NCI-H446 (cell line): Measurements from ENCODE around the gene CNTNAP1.

Source experiments
- DNase-seq, 2 experiments: peaks; one replicate each; lab custom pipeline; 2025; lab: John Stamatoyannopoulos, UW

The CNTNAP1 gene

DNA sequence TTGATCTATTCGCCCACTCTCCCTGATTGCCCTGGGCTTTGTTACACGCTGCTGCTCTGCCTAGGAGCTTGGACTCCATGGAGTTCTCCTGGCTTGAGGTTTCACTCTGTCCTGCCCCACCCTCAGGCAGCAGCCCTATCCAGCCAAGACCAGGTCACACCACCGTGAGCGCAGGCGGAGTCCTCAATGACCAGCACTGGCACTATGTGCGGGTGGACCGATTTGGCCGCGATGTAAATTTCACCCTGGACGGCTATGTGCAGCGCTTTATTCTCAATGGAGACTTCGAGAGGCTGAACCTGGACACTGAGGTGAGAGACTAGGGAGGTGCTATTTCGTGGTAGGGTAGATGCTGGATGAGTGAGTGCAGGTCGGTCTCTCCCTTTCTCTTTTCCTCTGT lies 3.5 kb downstream of the CNTNAP1 start:
- DNase-seq, result no peak

DNA sequence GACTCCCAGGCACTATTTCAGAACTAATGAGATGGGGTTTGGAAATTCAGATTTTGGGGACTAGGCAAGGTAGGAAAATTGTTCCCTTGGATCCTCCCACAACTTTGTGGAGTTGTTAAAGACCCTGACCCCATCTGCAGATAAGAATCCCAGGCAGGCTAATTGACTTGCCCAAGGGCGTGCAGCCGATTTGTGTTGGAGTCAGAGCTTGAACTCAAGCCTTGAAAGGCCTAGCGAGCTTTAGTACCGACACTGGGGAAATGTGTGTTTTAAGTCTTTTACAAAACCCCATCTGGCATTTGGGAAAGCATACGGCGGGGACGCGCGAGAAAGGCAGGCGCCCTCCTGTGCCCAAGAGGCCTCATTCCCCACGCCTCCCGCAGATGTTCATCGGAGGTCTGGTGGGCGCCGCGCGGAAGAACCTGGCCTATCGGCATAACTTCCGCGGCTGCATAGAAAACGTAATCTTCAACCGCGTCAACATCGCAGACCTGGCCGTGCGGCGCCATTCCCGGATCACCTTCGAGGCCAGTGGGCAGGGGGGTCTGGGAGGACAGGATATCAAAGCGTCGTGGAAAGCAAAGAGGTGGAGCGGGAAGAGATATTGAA lies 4.3 kb downstream of the CNTNAP1 start:
- DNase-seq, result no peak

DNA sequence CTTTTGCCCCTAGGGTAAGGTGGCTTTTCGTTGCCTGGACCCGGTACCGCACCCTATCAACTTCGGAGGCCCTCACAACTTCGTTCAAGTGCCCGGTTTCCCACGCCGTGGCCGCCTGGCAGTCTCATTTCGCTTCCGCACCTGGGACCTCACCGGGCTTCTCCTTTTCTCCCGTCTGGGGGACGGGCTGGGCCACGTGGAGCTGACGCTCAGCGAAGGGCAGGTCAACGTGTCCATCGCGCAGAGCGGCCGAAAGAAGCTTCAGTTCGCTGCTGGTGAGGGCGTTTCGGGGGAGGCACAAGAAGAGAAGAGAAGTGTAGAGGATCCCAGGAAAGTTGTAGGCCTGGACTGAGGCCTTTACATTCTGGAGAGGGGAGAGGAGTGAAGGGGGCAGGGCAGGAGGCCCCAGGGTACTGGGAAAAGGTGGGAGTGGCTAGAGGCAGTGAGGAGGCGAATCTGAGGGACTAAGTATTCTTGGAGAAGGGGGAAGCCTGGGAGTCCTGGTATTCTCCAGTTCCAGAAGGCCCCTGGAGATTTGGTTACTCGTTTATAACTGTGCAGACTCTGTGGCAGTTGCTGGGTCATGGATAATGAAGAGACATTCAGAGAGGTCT lies 5.5 kb downstream of the CNTNAP1 start:
- no peak for DNase-seq

DNA sequence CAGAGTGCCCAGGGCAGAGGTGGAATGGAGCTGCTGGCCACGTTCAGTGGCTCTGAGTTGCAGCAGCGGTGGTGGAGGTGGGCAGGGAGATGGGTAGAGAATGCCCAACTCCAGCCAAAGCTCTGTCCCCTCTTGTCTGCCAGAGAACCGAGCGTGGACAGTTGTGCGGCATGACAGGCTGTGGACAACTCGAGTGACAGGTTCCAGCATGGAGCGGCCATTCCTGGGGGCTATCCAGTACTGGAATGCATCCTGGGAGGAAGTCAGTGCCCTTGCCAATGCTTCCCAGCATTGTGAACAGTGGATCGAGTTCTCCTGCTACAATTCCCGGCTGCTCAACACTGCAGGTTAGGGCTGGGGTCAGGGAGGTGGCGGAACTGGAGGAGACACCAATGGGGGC lies 8.3 kb downstream of the CNTNAP1 start:
- DNase-seq, result no peak

DNA sequence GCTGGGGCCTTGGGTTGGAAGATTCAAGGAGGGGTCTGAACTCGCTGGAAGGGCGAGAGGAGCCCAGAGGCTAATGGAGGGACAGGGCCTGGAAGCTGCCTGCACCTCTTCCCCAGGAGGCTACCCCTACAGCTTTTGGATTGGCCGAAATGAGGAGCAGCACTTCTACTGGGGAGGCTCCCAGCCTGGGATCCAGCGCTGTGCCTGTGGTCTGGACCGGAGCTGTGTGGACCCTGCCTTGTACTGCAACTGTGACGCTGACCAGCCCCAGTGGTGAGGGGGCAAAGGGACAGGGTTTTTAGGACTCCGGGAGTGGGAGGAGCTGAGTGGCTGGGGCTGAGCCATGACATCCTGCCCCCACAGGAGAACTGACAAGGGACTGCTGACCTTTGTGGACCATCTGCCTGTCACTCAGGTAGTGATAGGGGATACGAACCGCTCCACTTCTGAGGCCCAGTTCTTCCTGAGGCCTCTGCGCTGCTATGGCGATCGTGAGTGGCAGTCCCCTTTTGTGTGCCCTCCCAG lies 8.8 kb downstream of the CNTNAP1 start:
- no peak for DNase-seq

DNA sequence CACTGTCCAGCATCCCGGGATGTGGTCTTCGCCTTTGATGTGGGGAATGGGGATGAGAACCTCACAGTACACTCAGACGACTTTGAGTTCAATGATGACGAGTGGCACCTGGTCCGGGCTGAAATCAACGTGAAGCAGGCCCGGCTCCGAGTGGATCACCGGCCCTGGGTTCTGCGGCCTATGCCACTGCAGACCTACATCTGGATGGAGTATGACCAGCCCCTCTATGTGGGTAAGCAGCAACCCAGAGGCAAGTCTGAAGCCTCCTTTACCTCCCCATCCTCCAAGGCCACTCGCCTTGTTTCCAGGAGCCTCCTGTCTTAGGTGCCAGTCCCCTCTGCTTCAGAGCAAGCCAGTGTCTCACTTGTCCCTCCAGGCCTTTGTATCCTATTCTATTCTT lies 10.2 kb downstream of the CNTNAP1 start:
- no peak for DNase-seq

DNA sequence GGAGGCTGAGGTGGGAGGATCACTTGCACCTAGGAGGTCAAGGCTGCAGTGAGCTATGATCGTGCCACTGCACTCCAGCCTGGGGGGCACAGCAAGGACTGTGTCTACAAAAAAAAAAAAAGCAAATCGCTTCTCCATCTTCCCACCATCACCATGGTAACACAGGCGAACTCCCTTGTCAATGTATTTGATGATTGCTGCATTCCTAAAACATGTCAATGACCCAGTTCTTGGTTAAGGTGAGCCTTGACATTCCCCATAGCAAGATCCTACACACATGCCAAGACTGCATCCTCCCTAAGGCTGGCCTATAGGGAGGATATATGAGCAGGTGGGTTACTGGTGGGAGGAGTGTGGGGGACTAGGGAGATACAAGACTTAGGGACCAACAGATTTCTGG lies 12.2 kb downstream of the CNTNAP1 start:
- DNase-seq, result no peak

DNA sequence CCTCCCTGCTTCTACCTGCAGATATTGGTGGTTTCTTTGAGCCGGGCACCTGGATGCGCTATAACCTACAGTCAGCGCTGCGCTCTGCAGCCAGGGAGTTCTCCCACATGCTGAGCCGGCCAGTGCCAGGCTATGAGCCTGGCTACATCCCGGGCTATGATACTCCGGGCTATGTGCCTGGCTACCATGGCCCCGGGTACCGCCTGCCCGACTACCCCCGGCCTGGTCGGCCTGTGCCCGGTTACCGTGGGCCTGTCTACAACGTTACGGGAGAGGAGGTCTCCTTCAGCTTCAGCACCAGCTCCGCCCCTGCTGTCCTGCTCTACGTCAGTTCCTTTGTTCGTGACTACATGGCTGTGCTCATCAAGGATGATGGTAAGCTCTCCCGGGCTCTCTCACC lies 13.2 kb downstream of the CNTNAP1 start:
- DNase-seq, result no peak

DNA sequence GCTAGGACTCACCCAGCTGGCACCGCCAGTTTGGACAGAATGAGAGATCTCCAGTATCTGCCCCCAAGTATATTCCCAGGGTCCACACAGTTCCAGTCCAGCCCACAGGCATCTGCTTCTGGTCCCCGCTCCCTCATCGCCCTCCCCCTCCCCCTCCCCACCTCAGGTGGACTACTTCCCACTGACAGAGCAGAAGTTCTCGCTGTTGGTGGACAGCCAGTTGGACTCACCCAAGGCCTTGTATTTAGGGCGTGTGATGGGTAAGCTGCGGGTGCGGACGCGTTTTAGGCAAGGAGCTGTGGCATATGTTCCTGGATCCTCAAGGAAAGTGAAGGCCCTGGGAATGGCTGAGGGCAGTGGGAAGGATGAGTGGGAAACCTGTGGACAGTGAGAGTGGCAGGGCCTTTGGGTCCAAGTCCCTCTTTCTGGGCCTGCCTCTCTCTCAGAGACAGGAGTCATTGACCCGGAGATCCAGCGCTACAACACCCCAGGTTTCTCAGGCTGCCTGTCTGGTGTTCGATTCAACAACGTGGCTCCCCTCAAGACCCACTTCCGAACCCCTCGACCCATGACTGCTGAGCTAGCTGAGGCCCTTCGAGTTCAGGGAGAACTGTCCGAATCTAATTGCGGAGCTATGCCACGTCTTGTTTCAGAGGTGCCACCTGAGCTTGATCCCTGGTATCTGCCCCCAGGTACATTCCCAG lies 14.9 kb downstream of the CNTNAP1 start:
- no peak for DNase-seq

DNA sequence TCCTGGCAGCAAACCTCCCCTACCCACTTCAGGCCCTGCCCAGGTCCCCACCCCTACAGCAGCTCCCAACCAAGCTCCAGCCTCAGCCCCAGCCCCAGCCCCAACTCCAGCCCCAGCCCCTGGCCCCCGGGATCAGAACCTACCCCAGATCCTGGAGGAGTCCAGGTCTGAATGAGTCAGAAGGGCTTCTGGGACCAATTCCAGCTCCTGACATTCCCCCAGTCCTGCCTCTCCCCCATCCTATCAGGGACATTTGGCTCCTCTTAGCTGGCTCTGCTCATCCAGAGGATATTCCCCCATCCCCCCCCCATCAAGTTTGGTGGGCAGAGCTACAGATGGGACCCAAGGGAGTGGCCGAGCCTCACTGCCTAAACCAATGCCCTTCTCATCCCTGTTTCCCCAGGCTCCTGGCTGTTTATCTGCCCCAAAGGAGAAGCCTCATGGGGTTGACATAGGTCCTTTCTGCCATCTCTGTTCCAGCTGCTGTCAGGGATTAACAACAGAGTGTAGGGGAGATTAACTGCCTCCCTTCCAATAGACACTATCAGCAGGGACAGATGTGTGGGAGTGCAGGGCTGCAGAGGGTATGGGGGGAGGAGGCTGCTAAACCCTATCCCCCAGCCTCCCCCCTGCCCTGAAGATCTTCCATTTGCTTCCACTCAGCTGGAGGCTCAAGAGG lies 16.5 kb downstream of the CNTNAP1 start:
- no peak for DNase-seq

DNA sequence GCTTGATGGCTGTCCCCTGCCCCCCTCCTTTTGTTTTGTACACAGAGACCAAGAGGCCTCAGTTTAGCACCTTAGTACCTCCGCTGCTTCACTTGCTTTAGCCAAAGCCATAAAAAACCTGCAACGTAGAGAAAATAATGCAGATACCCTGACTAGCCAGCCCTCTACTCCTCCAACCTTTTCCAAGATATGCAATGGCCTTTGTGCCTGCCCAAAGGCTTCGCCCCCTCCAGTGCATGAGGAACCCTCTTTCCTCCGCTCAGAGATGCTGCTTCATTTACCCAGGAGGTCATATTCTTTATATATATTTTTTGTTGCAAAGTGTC lies 17.0 kb downstream of the CNTNAP1 start:
- DNase-seq, result no peak

DNA sequence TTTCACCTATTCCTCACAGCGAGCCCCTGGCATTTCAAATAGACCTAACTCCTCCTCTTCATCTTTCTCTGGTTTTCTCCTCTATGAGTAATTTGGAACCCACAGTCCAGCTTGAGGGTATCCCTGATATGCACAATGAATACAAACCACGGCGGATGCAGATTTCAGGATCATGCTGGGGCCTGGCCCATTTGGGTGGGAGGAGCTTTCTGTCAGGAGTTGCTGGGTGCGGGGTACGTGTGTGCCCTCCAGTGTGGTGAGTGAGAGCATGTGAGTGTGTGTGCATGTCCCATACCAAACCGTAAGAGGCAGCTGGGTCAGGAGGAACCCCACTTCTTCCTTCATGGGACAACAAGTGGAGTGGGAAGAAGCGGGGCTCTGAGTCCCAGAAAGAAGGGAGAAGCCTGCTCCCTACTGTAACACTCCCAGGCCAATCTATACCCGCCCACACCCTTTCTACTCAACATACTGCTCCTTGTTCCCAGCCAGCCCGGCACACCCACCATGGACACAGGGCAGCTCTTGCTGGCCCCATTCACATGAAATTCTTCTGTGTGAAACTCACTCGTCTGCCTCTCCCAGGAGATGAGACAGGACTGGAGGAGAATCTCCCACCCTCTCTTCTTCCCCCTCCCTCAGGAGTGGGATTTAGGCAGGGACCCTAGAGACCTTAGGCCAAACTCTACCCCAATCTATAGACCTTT lies 18.4 kb downstream of the CNTNAP1 start:
- no peak for DNase-seq

DNA sequence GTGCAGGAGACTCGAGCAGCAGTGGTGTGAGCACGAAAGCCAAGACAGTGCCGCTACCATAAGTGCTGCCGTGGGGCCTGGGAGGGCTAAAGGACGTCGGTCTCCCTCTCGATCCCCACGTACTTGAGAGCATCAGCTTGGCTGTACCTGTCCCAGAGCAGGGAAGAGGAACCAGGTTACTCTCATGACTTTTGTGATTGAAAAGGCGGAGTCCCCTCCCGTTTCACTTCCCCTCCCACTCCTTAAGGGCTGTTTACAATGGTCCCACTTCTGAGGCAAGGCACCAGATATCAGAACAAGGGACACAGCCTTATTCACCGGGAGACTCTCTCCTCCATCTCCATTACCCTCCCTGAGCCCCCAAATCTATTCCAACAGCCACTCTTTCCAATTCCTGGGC lies 20.1 kb downstream of the CNTNAP1 start:
- DNase-seq, result no peak

DNA sequence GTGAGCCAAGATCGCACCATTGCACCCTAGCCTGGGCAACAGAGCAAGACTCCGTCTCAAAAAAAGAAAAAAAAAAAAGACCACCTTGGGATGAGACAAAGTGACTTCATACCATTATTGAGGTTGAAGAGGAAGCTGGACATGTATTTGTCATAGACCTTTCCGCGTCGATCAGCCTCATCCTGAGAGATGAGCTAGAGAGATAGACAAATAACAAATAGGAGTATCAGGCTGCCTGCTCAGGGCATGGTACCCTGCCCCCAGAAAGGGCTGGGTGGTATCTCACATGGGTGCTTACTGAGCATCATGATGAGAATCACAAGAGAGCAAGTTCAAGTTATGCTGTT lies 22.1 kb downstream of the CNTNAP1 start:
- DNase-seq, result no peak

DNA sequence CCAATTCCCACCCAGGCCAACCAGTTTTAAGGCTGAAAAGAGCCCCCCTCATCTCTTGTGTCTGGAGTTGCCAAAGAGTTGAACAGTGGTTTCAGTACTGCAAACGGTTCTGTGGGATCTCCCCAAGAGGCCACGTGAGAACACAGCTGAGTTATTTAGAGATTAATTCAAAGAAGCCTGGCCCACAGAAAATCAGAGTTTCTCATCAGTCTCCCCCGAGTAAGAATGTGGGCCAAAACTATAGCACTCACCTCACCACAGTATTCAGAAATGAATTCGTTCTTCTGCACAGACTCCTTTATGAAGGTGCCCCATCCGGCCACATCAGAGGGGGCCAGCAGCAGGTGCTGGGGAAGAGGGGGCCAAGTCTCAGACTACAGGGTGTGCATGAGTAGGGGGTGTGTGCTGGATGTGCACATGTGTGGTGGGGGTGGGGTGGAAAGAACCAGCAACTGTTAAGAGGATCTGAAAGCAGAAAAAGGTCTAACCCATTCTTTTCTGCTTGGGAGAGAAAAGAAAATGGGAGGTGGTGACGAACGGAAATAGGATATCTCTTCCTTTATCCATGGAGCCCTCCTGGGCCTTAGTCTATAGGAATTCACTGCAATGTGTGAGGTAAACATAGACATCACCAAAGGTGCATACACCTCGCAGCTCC lies 22.6 kb downstream of the CNTNAP1 start:
- DNase-seq, result no peak

DNA sequence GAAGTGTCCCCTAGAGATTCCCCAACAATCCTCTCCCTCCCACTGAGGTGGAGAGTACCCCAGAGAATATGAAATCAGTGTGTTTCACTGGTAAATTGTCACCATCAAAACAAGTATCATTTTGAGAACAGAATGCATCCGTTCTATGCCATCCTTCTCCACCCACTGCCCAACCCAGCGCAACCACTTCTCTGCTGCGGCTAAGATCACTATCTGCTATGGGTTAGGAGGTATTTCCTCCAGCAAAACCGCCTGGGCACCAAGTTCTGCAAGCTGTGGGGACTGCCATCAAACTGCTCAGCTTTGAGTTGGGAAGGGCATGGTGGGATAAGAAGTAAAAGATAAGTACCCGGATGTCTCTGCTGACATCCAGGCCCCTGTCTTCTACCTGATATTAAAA lies 24.4 kb downstream of the CNTNAP1 start:
- DNase-seq, result no peak

DNA sequence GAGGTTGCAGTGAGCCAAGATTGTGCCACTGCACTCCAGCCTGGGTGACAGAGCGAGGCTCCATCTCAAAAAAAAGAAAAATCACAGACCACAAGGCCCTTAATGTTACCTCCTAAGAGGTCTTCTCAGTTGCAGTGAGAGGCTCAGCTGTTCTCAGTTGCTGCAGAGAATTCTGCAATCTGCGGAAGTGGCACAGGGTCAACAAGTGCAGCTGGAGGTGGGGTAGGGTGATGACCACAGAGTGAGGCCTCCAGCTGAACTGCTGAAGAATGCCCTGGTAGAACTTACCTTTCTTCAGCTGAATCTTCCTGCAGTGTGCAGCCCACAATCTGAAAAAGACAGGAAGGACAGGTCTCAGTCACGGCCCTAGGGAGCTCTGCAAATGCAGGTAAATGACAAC lies 26.3 kb downstream of the CNTNAP1 start:
- DNase-seq, result no peak

DNA sequence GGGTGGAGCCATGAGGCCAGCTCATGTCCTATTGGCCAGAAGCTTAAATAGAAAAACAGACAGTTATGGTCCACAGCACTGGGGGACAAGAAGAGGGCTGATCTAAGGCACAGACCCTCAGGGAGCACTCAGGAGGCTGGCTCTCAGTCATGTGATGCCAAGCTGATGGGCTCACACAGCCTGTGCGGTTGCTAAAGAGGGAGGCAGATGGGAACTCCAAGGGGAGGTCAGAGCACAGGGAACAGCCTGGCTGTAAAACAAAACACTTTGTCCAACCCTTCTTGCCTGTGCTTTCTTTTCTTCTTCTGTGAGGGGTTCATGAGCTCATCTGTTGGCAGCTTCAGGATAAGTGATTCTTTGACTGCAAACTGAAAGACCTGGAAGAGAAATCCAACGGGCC lies 27.2 kb downstream of the CNTNAP1 start:
- DNase-seq, result no peak

DNA sequence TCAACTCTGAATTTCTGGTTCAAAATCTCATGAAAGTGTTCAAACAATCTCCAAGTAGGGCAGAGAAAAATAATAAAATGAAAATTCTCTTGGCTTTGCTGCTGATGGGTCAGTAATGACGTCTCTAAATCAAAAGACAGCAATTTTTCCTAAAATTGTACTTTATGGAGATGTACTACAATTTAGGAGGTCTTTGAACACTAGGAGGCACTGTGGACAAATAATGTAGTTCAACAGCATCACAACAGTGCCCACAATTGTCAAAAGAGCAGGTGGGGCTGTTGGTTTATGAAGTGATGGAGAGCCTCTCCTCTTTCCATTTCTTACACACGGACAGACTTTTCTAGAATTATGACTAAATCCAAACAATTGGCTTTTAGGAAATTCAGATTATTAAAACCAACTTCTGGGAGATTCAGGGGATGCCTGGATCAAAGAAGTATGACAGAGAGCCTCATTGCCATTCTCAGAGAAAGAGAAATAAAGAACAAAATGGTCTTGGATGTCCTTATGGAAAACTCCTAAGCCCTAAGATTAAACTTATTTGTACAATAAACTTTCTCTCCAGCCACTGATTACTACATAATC lies 38.8 kb downstream of the CNTNAP1 start:
- DNase-seq, result peak; percentile 39 to 68

DNA sequence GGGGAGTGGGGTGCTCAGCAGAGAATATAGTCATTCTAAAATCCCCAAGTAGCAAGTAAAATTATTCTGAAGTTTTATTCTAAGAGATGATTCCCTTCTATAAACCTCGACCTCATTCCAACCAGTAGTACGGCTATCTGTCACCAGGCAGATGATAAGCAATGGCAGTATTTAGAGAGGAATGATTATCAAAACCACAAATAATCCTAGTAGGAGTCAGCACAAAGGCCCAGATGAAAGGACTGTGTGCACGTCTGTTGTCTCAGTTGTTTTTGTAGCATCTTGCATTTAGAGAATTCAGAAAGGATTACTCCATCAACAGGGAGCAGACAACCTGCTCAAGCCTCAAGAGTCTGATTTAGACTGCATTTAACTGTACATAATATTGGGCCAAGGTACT lies 41.3 kb downstream of the CNTNAP1 start:
- no peak for DNase-seq

DNA sequence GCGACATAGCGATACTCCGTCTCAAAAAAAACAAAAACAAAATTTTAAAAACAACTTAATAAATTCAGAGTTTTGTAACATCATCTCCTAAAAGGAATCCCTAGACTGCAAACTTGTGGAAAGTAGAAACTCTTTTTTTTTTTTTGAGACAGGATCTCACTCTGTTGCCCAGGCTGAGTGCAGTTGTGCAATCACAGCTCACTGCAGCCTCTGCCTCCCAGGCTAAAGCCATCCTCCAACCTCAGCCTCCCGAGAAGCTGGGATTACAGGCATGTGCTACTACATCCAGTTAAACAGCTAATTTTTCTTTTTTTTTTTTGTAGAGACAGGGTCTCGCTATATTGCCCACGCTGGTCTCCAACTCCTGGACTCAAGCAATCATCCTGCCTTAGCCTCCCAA lies 42.8 kb downstream of the CNTNAP1 start:
- DNase-seq, result no peak

DNA sequence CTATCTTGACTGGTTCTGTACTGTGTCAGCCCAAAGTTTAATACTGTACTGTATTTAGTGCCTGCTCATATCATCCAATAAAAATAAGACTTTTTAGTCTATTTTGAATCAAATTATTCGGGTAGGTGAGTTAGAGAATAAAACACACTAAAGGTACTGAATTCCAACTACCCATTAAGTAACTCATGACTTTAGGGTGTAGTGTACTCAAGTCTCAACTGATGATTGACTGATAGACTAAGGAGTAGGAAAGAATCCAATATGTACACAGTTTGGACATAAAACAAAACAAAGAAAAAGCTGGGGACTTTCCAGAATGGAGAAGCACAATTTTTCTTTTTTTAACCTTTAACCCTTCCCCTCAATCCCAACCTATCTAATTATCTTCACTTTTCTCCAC lies 58.4 kb downstream of the CNTNAP1 start:
- no peak for DNase-seq
